Measurements from ENCODE around the gene SSBP4.

- TF ChIP-seq TARDBP (IDR thresholded peaks at IDR 0.05) (no peak), SUZ12 (IDR thresholded peaks at IDR 0.05) (no peak), PKNOX1 (IDR thresholded peaks at IDR 0.05) (no peak), CTBP1 (IDR thresholded peaks at IDR 0.05; ENCODE audit: borderline replicate concordance) (no peak), NFRKB (IDR thresholded peaks at IDR 0.05) (no peak), ARNT (IDR thresholded peaks at IDR 0.05) (no peak), ELF4 (IDR thresholded peaks at IDR 0.05) (no peak), BHLHE40 (IDR thresholded peaks at IDR 0.05; ENCODE audit: borderline replicate concordance) (no peak), SP1 (IDR thresholded peaks at IDR 0.05) (no peak)
Observed at GRCh38 chr19:18461471-18461870, 42.3 kb downstream of the SSBP4 start.

All from HEK293T (cell line).